Measurements from ENCODE around the gene XPO1. TPM values are rescaled to one million over a fixed set of nuclear protein-coding genes. Genes with fewer than 3 reads are reported as not detected.
A peak's percentile ranks its signal among the peaks of the same experiment; 100 is the strongest.

The XPO1 gene
- total RNA-seq, 4 donors from 2014 or later: 49.9 to 70.3 (median 62.2) TPM

DNA sequence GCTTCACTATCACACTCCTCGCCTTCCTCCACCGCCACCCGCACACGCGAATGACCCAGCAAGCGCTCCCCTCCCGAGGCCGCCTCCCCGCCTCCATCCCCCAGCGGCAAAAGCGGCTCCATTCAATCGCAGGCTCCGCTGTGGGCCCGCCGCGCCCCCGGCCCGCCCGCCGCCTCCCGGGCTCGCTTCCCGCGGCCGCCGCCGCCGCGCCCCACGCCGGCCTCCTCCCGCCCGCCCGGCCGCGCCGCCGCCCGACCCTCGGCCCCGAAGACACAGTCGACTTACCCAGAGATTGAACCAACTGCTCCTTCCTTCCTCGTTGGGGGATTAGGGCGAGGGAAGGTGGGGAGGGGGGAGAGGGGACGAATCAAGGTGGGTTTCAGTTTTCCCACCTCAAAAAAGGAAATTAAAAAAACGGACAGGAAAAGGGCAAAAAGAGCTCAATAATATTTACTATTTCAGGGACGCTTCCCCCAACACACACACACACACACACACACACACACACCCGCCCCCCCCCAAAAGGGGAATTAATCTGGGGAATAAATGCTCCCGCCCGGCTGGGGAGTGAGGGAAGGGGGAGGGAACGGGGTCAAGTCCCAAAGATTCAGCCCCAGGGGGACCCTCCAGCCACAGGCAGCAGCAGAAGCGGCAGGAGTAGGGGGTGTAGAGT, 743 bp downstream of the XPO1 start:
- TF ChIP-seq POLR2A (IDR thresholded peaks at IDR 0.05) (no peak), CTCF (IDR thresholded peaks at IDR 0.05) (no peak)
- intact Hi-C loops (cut with DNase I; ENCODE audit: low total_unique reads): no loop called here
- DNase-seq (ENCODE audit: low spot score in 2 of 2): peak; percentile 44 to 90
- WGBS, 2 donors: 1% methylated on average over 32 to 37 of the region's 52 CpGs
- H3K4me3 ChIP-seq (ENCODE audit: low read depth, poor library complexity, severe bottlenecking): peak overlapping the region; percentile 73

DNA sequence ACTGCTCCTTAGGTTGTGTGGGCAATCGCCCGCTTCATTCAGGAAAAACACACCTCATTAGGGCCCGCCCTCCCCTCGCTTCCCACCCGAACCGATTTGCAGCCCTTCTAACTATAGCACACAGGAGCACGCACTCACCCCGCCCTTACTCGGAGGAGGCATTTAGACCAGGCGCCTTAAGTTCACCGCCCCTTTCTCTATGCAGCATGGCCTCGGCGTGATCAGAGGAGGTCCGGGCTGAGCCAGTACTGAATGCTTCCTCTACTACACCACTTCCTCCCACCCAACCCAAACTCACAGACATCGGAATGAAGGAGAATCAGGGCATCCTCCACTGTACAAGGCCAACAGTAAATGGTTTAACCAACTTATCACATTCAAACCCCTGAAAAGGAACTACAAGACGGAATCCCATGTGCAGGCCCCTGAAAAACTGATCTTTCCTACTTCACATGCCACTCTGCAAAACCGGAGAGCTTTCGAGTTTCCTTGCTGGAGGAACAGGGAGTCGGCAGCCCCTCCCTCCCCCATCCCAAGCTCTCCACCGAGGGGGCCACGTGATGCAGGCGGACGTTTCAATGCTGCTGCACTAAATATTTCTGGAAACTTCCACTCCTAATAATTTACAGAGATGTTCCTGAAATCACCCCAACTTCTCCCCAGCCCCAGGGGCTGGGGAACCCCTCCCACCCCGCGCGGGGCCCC, 1.4 kb downstream of the XPO1 start:
- intact Hi-C loops (cut with DNase I; ENCODE audit: low total_unique reads): no loop called here
- no peak for TF ChIP-seq POLR2A (IDR thresholded peaks at IDR 0.05)
- TF ChIP-seq CTCF (IDR thresholded peaks at IDR 0.05): no peak
- WGBS, 2 donors: 0 to 2% methylated on average over 26 of the region's 26 CpGs
- H3K4me3 ChIP-seq (ENCODE audit: low read depth, poor library complexity, severe bottlenecking): peak overlapping the region; percentile 73
- peak; percentile 91 to 97 for DNase-seq (ENCODE audit: low spot score in 2 of 2)

GRCh38 chr2:61536180-61536571, 2.0 kb downstream of the XPO1 start:
- intact Hi-C loops (cut with DNase I; ENCODE audit: low total_unique reads): no loop called here
- peak overlapping the region; percentile 73 for H3K4me3 ChIP-seq (ENCODE audit: low read depth, poor library complexity, severe bottlenecking)
- no peak for TF ChIP-seq POLR2A (IDR thresholded peaks at IDR 0.05)
- TF ChIP-seq CTCF (IDR thresholded peaks at IDR 0.05): no peak
- DNase-seq (ENCODE audit: low spot score in 2 of 2): no peak
- 0 to 1% methylated on average over 9 of the region's 9 CpGs for whole genome bisulfite sequencing, 2 donors

- WGBS, 2 donors: 12% methylated on average over 5 of the region's 5 CpGs
- intact Hi-C loops (cut with DNase I; ENCODE audit: low total_unique reads): no loop called here
- no peak for DNase-seq (ENCODE audit: low spot score in 2 of 2)
- TF ChIP-seq CTCF (IDR thresholded peaks at IDR 0.05) (no peak), POLR2A (IDR thresholded peaks at IDR 0.05) (no peak)
- H3K4me3 ChIP-seq (ENCODE audit: low read depth, poor library complexity, severe bottlenecking): no peak overlapping the region
Measured at GRCh38 chr2:61535449-61535848, 2.7 kb downstream of the XPO1 start.

- no peak for TF ChIP-seq CTCF (IDR thresholded peaks at IDR 0.05)
- TF ChIP-seq POLR2A (IDR thresholded peaks at IDR 0.05): no peak
- DNase-seq (ENCODE audit: low spot score in 2 of 2): no peak
- WGBS, 2 donors: 25 to 27% methylated on average over 2 of the region's 2 CpGs
- intact Hi-C loops (cut with DNase I; ENCODE audit: low total_unique reads): no loop called here
- no peak overlapping the region for H3K4me3 ChIP-seq (ENCODE audit: low read depth, poor library complexity, severe bottlenecking)
Measured at GRCh38 chr2:61534926-61535325, 3.2 kb downstream of the XPO1 start.
